ENCODE data around the gene ROBO2.

The ROBO2 gene

GRCh38 chr3:77102951-77103769 is 63.3 kb downstream of the ROBO2 start:
- no peak for DNase-seq (ENCODE audit: low read depth)

- DNase-seq (ENCODE audit: low read depth): no peak
These were observed 82.8 kb downstream of the ROBO2 start for GRCh38 chr3:77122652-77123051.

GRCh38 chr3:77125966-77126365 is 86.1 kb downstream of the ROBO2 start:
- DNase-seq (ENCODE audit: low read depth): no peak

- DNase-seq (ENCODE audit: low read depth): no peak
These were observed 94.9 kb downstream of the ROBO2 start for GRCh38 chr3:77134769-77135168.

- DNase-seq (ENCODE audit: low read depth): no peak
These were observed 97.7 kb downstream of the ROBO2 start for GRCh38 chr3:77137559-77137958.

- no peak for DNase-seq (ENCODE audit: low read depth)
These were observed 99.7 kb downstream of the ROBO2 start for GRCh38 chr3:77139624-77140023.

GRCh38 chr3:77141423-77141822 is 101.5 kb downstream of the ROBO2 start:
- no peak for DNase-seq (ENCODE audit: low read depth)

- no peak for DNase-seq (ENCODE audit: low read depth)
These were observed 102.7 kb downstream of the ROBO2 start for GRCh38 chr3:77142578-77142977.

- DNase-seq (ENCODE audit: low read depth): no peak
These were observed 106.1 kb downstream of the ROBO2 start for GRCh38 chr3:77146004-77146403.

GRCh38 chr3:77147836-77148578 is 108.1 kb downstream of the ROBO2 start:
- DNase-seq (ENCODE audit: low read depth): no peak

- DNase-seq (ENCODE audit: low read depth): no peak
These were observed 109.5 kb downstream of the ROBO2 start for GRCh38 chr3:77149382-77149781.

GRCh38 chr3:77150028-77150427 is 110.1 kb downstream of the ROBO2 start:
- DNase-seq (ENCODE audit: low read depth): no peak

- DNase-seq (ENCODE audit: low read depth): no peak
These were observed 110.9 kb downstream of the ROBO2 start for GRCh38 chr3:77150759-77151158.

GRCh38 chr3:77158730-77159581 is 119.1 kb downstream of the ROBO2 start:
- DNase-seq (ENCODE audit: low read depth): no peak

- DNase-seq (ENCODE audit: low read depth): no peak
These were observed 121.1 kb downstream of the ROBO2 start for GRCh38 chr3:77160931-77161497.

GRCh38 chr3:77169823-77170222 is 129.9 kb downstream of the ROBO2 start:
- DNase-seq (ENCODE audit: low read depth): no peak

GRCh38 chr3:77171026-77171425 is 131.1 kb downstream of the ROBO2 start:
- DNase-seq (ENCODE audit: low read depth): no peak

- DNase-seq (ENCODE audit: low read depth): no peak
These were observed 139.9 kb downstream of the ROBO2 start for GRCh38 chr3:77179762-77180161.

- no peak for DNase-seq (ENCODE audit: low read depth)
These were observed 142.4 kb downstream of the ROBO2 start for GRCh38 chr3:77182341-77182740.

GRCh38 chr3:77186319-77186718 is 146.4 kb downstream of the ROBO2 start:
- DNase-seq (ENCODE audit: low read depth): no peak

- no peak for DNase-seq (ENCODE audit: low read depth)
These were observed 146.8 kb downstream of the ROBO2 start for GRCh38 chr3:77186728-77187127.

- no peak for DNase-seq (ENCODE audit: low read depth)
These were observed 148.3 kb downstream of the ROBO2 start for GRCh38 chr3:77188210-77188609.

Data from stimulated activated CD8-positive, alpha-beta memory T cell treated with anti-CD3 and anti-CD28 coated beads, Interleukin-4, amount 100 ng/mL, for 24 hours (primary cell).